ENCODE data around the gene XRCC2. TPM values are rescaled to one million over a fixed set of nuclear protein-coding genes. Genes with fewer than 3 reads are reported as not detected.

Gene XRCC2
- total RNA-seq, 1 experiment from 2014 or later = 7.7 TPM

- peaks cover 37% of the 10 kb centered on the region for H3K36me3 ChIP-seq (ENCODE audit: insufficient read depth, low read length)
- H3K27me3 ChIP-seq (ENCODE audit: low read length) = no peaks in the 10 kb centered on the region
- no peak overlapping the region for H3K4me3 ChIP-seq (ENCODE audit: low read length)
- H3K27ac ChIP-seq (ENCODE audit: low read length) = no peak overlapping the region
- H3K4me2 ChIP-seq (ENCODE audit: low read depth, low read length, poor library complexity, severe bottlenecking) = no peak overlapping the region
- H3K79me2 ChIP-seq (ENCODE audit: low read length) = peaks cover 81% of the 10 kb centered on the region
- no peak for DNase-seq
- peaks cover 17% of the 10 kb centered on the region for H3K4me1 ChIP-seq (ENCODE audit: low read length)
- no peak overlapping the region for H3K9ac ChIP-seq (ENCODE audit: low read length)
- no peaks in the 10 kb centered on the region for H3K9me2 ChIP-seq (replicated peaks; ENCODE audit: insufficient read depth, low read length)
- no peaks in the 10 kb centered on the region for H3K9me3 ChIP-seq (ENCODE audit: low read length)
- H4K20me1 ChIP-seq (ENCODE audit: insufficient read depth, low read depth, low read length) = peaks cover 6% of the 10 kb centered on the region
- H2AFZ ChIP-seq (ENCODE audit: low read length) = no peak overlapping the region
Measured at GRCh38 chr7:152672626-152673025, 3.3 kb downstream of the XRCC2 start.

DNA sequence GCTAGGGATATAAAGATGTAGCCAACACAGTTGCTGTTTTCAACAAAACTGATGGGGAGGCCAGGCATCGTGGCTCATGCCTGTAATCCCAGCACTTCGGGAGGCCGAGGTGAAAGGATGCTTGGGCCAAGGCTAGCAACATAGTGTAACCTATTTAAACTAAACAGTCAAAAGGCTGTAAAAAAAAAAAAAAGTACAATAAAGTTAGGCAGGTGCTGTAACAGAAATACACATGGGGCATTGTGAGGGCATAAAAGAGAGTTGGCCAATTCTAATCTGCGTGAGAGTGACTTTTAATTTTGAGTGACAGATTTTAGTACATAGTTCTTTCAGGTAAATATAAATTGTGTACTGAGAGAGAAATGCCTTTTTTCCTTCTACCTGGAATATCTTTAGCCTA, 6.2 kb downstream of the XRCC2 start:
- DNase-seq = no peak
- no peak overlapping the region for H3K4me2 ChIP-seq (ENCODE audit: low read depth, low read length, poor library complexity, severe bottlenecking)
- H3K9ac ChIP-seq (ENCODE audit: low read length) = no peak overlapping the region
- no peaks in the 10 kb centered on the region for H3K9me2 ChIP-seq (replicated peaks; ENCODE audit: insufficient read depth, low read length)
- peaks cover 97% of the 10 kb centered on the region for H3K79me2 ChIP-seq (ENCODE audit: low read length)
- peaks cover 7% of the 10 kb centered on the region for H3K4me1 ChIP-seq (ENCODE audit: low read length)
- H3K27ac ChIP-seq (ENCODE audit: low read length) = no peak overlapping the region
- H3K27me3 ChIP-seq (ENCODE audit: low read length) = no peaks in the 10 kb centered on the region
- no peak overlapping the region for H3K4me3 ChIP-seq (ENCODE audit: low read length)
- H3K36me3 ChIP-seq (ENCODE audit: insufficient read depth, low read length) = peaks cover 37% of the 10 kb centered on the region
- peaks cover 6% of the 10 kb centered on the region; the same call in 1 of the 2 replicates for H4K20me1 ChIP-seq (ENCODE audit: insufficient read depth, low read depth, low read length)
- H3K9me3 ChIP-seq (ENCODE audit: low read length) = no peaks in the 10 kb centered on the region
- no peak overlapping the region for H2AFZ ChIP-seq (ENCODE audit: low read length)

DNA sequence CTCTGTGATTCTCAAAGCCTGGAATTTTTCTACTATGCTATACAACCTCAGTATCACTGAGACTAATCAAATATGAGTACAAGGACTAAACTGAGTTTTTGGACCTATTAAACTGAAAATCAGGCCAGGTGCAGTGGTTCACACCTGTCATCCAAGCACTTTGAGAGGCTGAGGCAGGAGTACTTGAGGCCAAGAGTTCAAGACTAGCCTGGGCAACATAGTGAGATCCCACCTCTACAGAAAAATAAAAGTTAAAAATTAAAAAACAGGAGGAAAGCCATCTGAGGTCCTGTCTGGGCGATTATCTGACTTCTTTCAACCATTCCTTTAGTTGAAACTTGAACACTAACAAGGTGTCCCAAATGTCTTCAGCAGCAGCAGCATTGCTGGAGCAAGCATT, 7.0 kb downstream of the XRCC2 start:
- Histone ChIP-seq H3K4me3 (ENCODE audit: low read length) (no peak overlapping the region), H3K36me3 (ENCODE audit: insufficient read depth, low read length) (peaks cover 35% of the 10 kb centered on the region), H3K27ac (ENCODE audit: low read length) (no peak overlapping the region), H3K4me2 (ENCODE audit: low read depth, low read length, poor library complexity, severe bottlenecking) (no peak overlapping the region), H2AFZ (ENCODE audit: low read length) (no peak overlapping the region), H3K9ac (ENCODE audit: low read length) (no peak overlapping the region), H3K9me3 (ENCODE audit: low read length) (no peaks in the 10 kb centered on the region), H3K79me2 (ENCODE audit: low read length) (peaks cover 98% of the 10 kb centered on the region), H3K4me1 (ENCODE audit: low read length) (peaks cover 3% of the 10 kb centered on the region), H3K9me2 (replicated peaks; ENCODE audit: insufficient read depth, low read length) (no peaks in the 10 kb centered on the region), H3K27me3 (ENCODE audit: low read length) (no peaks in the 10 kb centered on the region), H4K20me1 (ENCODE audit: insufficient read depth, low read depth, low read length) (peaks cover 6% of the 10 kb centered on the region; the same call in 1 of the 2 replicates)
- no peak for DNase-seq

GRCh38 chr7:152667958-152668357, 8.0 kb downstream of the XRCC2 start:
- no peak overlapping the region for H3K4me2 ChIP-seq (ENCODE audit: low read depth, low read length, poor library complexity, severe bottlenecking)
- no peak overlapping the region for H2AFZ ChIP-seq (ENCODE audit: low read length)
- H3K9ac ChIP-seq (ENCODE audit: low read length) = no peak overlapping the region
- H3K9me2 ChIP-seq (replicated peaks; ENCODE audit: insufficient read depth, low read length) = no peaks in the 10 kb centered on the region
- H3K9me3 ChIP-seq (ENCODE audit: low read length) = no peaks in the 10 kb centered on the region
- H4K20me1 ChIP-seq (ENCODE audit: insufficient read depth, low read depth, low read length) = peaks cover 6% of the 10 kb centered on the region; the same call in 1 of the 2 replicates
- no peak overlapping the region for H3K4me3 ChIP-seq (ENCODE audit: low read length)
- H3K36me3 ChIP-seq (ENCODE audit: insufficient read depth, low read length) = peaks cover 33% of the 10 kb centered on the region
- no peaks in the 10 kb centered on the region for H3K27me3 ChIP-seq (ENCODE audit: low read length)
- H3K79me2 ChIP-seq (ENCODE audit: low read length) = peaks cover 98% of the 10 kb centered on the region
- no peak overlapping the region for H3K27ac ChIP-seq (ENCODE audit: low read length)
- DNase-seq = no peak
- no peaks in the 10 kb centered on the region for H3K4me1 ChIP-seq (ENCODE audit: low read length)

DNA sequence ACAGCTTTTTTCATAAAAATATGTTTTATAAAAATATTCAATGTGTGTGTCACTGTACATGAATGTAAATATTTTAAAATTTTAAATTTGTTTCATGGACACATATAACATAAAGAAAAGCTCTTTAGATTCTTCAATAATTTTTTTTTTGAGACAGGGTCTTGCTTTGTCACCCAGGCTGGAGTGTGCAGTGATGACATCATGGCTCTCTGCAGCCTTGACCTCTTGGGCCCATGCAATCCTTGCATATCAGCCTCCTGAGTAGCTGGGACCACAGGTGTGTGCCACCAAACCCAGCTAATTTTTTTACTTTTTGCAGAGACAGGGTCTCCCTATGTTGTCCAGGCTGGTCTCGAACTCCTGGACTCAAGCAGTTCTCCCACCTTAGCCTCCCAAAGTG, 9.9 kb downstream of the XRCC2 start:
- H3K9ac ChIP-seq (ENCODE audit: low read length) = no peak overlapping the region
- no peak overlapping the region for H3K4me2 ChIP-seq (ENCODE audit: low read depth, low read length, poor library complexity, severe bottlenecking)
- H3K27ac ChIP-seq (ENCODE audit: low read length) = no peak overlapping the region
- H3K9me2 ChIP-seq (replicated peaks; ENCODE audit: insufficient read depth, low read length) = no peaks in the 10 kb centered on the region
- no peak overlapping the region for H2AFZ ChIP-seq (ENCODE audit: low read length)
- H3K4me1 ChIP-seq (ENCODE audit: low read length) = no peaks in the 10 kb centered on the region
- H3K36me3 ChIP-seq (ENCODE audit: insufficient read depth, low read length) = peaks cover 19% of the 10 kb centered on the region
- peaks cover 96% of the 10 kb centered on the region for H3K79me2 ChIP-seq (ENCODE audit: low read length)
- no peaks in the 10 kb centered on the region for H3K27me3 ChIP-seq (ENCODE audit: low read length)
- H4K20me1 ChIP-seq (ENCODE audit: insufficient read depth, low read depth, low read length) = no peaks in the 10 kb centered on the region
- DNase-seq = no peak
- no peaks in the 10 kb centered on the region for H3K9me3 ChIP-seq (ENCODE audit: low read length)
- H3K4me3 ChIP-seq (ENCODE audit: low read length) = no peak overlapping the region

DNA sequence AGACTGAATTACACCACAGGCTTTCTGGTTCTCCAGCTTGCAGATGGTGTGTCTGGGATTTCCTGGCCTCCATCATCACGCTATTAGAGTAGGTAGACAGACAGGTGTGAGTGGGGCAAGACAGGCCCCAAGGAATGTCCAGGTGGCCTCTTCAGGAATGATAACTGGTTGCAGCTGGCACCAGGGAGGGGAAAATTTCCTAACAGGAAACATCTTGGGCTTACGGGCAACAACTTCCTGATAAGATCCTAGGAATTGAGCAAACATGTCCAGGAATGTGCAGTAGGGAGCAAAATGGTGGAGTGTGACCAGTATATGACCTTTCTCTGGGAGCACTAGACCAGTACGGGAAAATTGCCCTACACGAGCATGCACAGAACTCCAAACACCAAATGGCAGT, 11.3 kb downstream of the XRCC2 start:
- Histone ChIP-seq H3K36me3 (ENCODE audit: insufficient read depth, low read length) (peaks cover 20% of the 10 kb centered on the region; the same call in 1 of the 2 replicates), H4K20me1 (ENCODE audit: insufficient read depth, low read depth, low read length) (no peaks in the 10 kb centered on the region), H3K4me2 (ENCODE audit: low read depth, low read length, poor library complexity, severe bottlenecking) (no peak overlapping the region), H2AFZ (ENCODE audit: low read length) (no peak overlapping the region), H3K9ac (ENCODE audit: low read length) (no peak overlapping the region), H3K79me2 (ENCODE audit: low read length) (peaks cover 94% of the 10 kb centered on the region), H3K9me2 (replicated peaks; ENCODE audit: insufficient read depth, low read length) (no peaks in the 10 kb centered on the region), H3K27ac (ENCODE audit: low read length) (no peak overlapping the region), H3K27me3 (ENCODE audit: low read length) (no peaks in the 10 kb centered on the region), H3K9me3 (ENCODE audit: low read length) (no peaks in the 10 kb centered on the region), H3K4me1 (ENCODE audit: low read length) (no peaks in the 10 kb centered on the region), H3K4me3 (ENCODE audit: low read length) (no peak overlapping the region)
- no peak for DNase-seq

GRCh38 chr7:152663931-152664330, 12.0 kb downstream of the XRCC2 start:
- H3K36me3 ChIP-seq (ENCODE audit: insufficient read depth, low read length) = peaks cover 22% of the 10 kb centered on the region; the same call in 1 of the 2 replicates

DNA sequence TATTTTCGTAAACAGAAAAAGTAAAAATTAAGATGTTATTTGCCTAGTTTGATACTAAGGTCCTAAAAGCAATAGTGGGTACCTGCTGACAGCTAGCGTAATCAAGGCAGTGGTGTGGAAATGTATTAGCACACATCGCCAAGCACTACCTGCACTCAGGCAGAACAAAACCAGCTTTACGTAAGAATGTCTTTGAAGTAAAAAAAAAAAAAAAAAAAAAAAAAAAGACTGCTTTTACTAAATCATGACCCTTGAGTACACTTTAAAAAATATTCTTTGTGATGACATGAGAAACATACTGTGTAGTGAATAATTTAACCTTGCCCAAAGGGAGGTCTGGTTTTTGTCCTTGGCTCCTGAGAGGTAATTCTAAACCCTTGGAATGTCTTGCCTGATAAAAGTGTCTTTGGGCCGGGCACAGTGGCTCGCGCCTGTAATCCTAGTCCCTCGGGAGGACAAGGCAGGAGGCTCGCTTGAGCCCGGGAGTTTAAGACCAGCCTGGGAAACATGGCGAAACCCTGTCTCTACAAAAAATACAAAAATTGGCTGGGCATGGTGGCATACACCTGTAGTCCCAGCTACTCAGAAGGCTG, 12.7 kb downstream of the XRCC2 start:
- Histone ChIP-seq H3K4me3 (ENCODE audit: low read length) (no peak overlapping the region), H3K27ac (ENCODE audit: low read length) (no peak overlapping the region), H4K20me1 (ENCODE audit: insufficient read depth, low read depth, low read length) (no peaks in the 10 kb centered on the region), H3K4me1 (ENCODE audit: low read length) (no peaks in the 10 kb centered on the region), H3K4me2 (ENCODE audit: low read depth, low read length, poor library complexity, severe bottlenecking) (no peak overlapping the region), H3K79me2 (ENCODE audit: low read length) (peaks cover 94% of the 10 kb centered on the region), H2AFZ (ENCODE audit: low read length) (no peak overlapping the region), H3K27me3 (ENCODE audit: low read length) (no peaks in the 10 kb centered on the region), H3K9me2 (replicated peaks; ENCODE audit: insufficient read depth, low read length) (no peaks in the 10 kb centered on the region), H3K9me3 (ENCODE audit: low read length) (no peaks in the 10 kb centered on the region), H3K9ac (ENCODE audit: low read length) (no peak overlapping the region), H3K36me3 (ENCODE audit: insufficient read depth, low read length) (peaks cover 21% of the 10 kb centered on the region; the same call in 1 of the 2 replicates)
- no peak for DNase-seq

More at GRCh38 chr7:152663931-152664330, 12.0 kb downstream of the XRCC2 start:
- no peak overlapping the region for H3K4me2 ChIP-seq (ENCODE audit: low read depth, low read length, poor library complexity, severe bottlenecking)
- no peaks in the 10 kb centered on the region for H4K20me1 ChIP-seq (ENCODE audit: insufficient read depth, low read depth, low read length)
- no peaks in the 10 kb centered on the region for H3K4me1 ChIP-seq (ENCODE audit: low read length)
- H2AFZ ChIP-seq (ENCODE audit: low read length) = no peak overlapping the region
- H3K9me3 ChIP-seq (ENCODE audit: low read length) = no peaks in the 10 kb centered on the region
- H3K9me2 ChIP-seq (replicated peaks; ENCODE audit: insufficient read depth, low read length) = no peaks in the 10 kb centered on the region
- H3K79me2 ChIP-seq (ENCODE audit: low read length) = peaks cover 94% of the 10 kb centered on the region
- no peak overlapping the region for H3K4me3 ChIP-seq (ENCODE audit: low read length)
- no peak overlapping the region for H3K9ac ChIP-seq (ENCODE audit: low read length)
- H3K27me3 ChIP-seq (ENCODE audit: low read length) = no peaks in the 10 kb centered on the region
- H3K27ac ChIP-seq (ENCODE audit: low read length) = no peak overlapping the region
- DNase-seq = no peak

Measured in Karpas-422 (cell line).